Liver (tissue), 9 donors: ENCODE results near the gene ZNF777. TPM values are rescaled to one million over a fixed set of nuclear protein-coding genes. Genes with fewer than 3 reads are reported as not detected.

Experiments
- DNase-seq: peaks from one replicate; pipeline ENCODE4 v3.0.0-alpha.2; 2017; ENCODE audit warnings: low spot score
- H3K27ac ChIP-seq, 2 donors: one replicate each; pipeline ENCODE4 v1.7.0; 2013; ENCODE audit warnings: inconsistent platforms in 2 of 2, low read length in 2 of 2, control low read depth in 1 of 2, low read depth in 1 of 2, mild to moderate bottlenecking in 1 of 2
- H3K27me3 ChIP-seq, 4 donors: one replicate each; pipeline versions ENCODE4 v1.6.1 to v1.7.0; 2013; ENCODE audit warnings: low read length in 3 of 4, inconsistent platforms in 1 of 4, mild to moderate bottlenecking in 1 of 4, moderate library complexity in 1 of 4; ENCODE audit not compliant: control insufficient read depth in 4 of 4, insufficient read depth in 4 of 4
- H3K36me3 ChIP-seq, 4 donors: one replicate each; pipeline versions ENCODE4 v1.6.1 to v1.7.0; 2013; ENCODE audit warnings: low read length in 3 of 4, mild to moderate bottlenecking in 3 of 4, low read depth in 1 of 4, moderate library complexity in 1 of 4; ENCODE audit not compliant: control insufficient read depth in 4 of 4, insufficient read depth in 3 of 4
- H3K4me1 ChIP-seq, 4 donors: one replicate each; pipeline versions ENCODE4 v1.6.1 to v1.7.0; 2013; ENCODE audit warnings: low read length in 3 of 4, mild to moderate bottlenecking in 3 of 4, moderate library complexity in 1 of 4; ENCODE audit not compliant: control insufficient read depth in 4 of 4, insufficient read depth in 4 of 4
- H3K4me3 ChIP-seq, 3 donors: one replicate each; pipeline versions ENCODE4 v1.6.1 to v1.7.0; 2013; ENCODE audit warnings: low read length in 3 of 3, control low read depth in 1 of 3, low read depth in 1 of 3, mild to moderate bottlenecking in 1 of 3
- H3K9ac ChIP-seq, 2 donors: one replicate each; pipeline ENCODE4 v1.7.0; 2013; ENCODE audit warnings: low read length in 2 of 2, mild to moderate bottlenecking in 2 of 2, moderate library complexity in 2 of 2, control low read depth in 1 of 2, low read depth in 1 of 2
- H3K9me3 ChIP-seq, 4 donors: one replicate each; pipeline versions ENCODE4 v1.6.1 to v1.7.0; 2013; ENCODE audit warnings: low read length in 3 of 4; ENCODE audit not compliant: control insufficient read depth in 4 of 4
- CTCF ChIP-seq: fragments of 150-350 bp; IDR thresholded peaks from 2 replicates; pipeline ENCODE4 v1.5.1; 2017; ENCODE audit warnings: improper control_type of control experiment, low read depth, low read length; ENCODE audit not compliant: missing input control
- EGR1 ChIP-seq, 2 donors: IDR thresholded peaks; 2 replicates each; pipeline ENCODE4 v1.6.1; 2016 to 2018; ENCODE audit warnings: antibody characterized with exemption in 2 of 2, low read depth in 2 of 2
- FOXA1 ChIP-seq: IDR thresholded peaks from 2 replicates; pipeline ENCODE4 v1.6.1; 2016; ENCODE audit warnings: antibody characterized with exemption
- FOXA2 ChIP-seq: IDR thresholded peaks from 2 replicates; pipeline ENCODE4 v1.6.1; 2016; ENCODE audit warnings: antibody characterized with exemption
- GABPA ChIP-seq, 2 donors: IDR thresholded peaks in 1 of 2; conservative IDR thresholded peaks in 1 of 2; 2 replicates each; pipeline ENCODE4 v1.6.1; 2016; ENCODE audit warnings: antibody characterized with exemption in 2 of 2, mild to moderate bottlenecking in 1 of 2, moderate library complexity in 1 of 2
- HNF4A ChIP-seq, 2 donors: conservative IDR thresholded peaks; 2 replicates each; pipeline ENCODE4 v1.6.1; 2016; ENCODE audit warnings: antibody characterized with exemption in 2 of 2, mild to moderate bottlenecking in 2 of 2
- MAX ChIP-seq: IDR thresholded peaks from 2 replicates; pipeline ENCODE4 v1.6.1; 2016; ENCODE audit warnings: antibody characterized with exemption
- NR2F2 ChIP-seq: IDR thresholded peaks from 2 replicates; pipeline ENCODE4 v1.6.1; 2016; ENCODE audit warnings: antibody characterized with exemption
- RAD21 ChIP-seq, 2 donors: IDR thresholded peaks; 2 replicates each; pipeline ENCODE4 v1.6.1; 2016; ENCODE audit warnings: antibody characterized with exemption in 2 of 2, mild to moderate bottlenecking in 2 of 2
- REST ChIP-seq: IDR thresholded peaks from 2 replicates; pipeline ENCODE4 v1.6.1; 2016; ENCODE audit warnings: antibody characterized with exemption, mild to moderate bottlenecking
- RXRA ChIP-seq, 2 donors: IDR thresholded peaks; 2 replicates each; pipeline ENCODE4 v1.6.1; 2017 to 2018; ENCODE audit warnings: antibody characterized with exemption in 2 of 2, mild to moderate bottlenecking in 1 of 2
- SP1 ChIP-seq: IDR thresholded peaks from 2 replicates; pipeline ENCODE4 v1.6.1; 2018; ENCODE audit warnings: antibody characterized with exemption, mild to moderate bottlenecking
- TAF1 ChIP-seq: conservative IDR thresholded peaks from 2 replicates; pipeline ENCODE4 v1.6.1; 2016; ENCODE audit warnings: antibody characterized with exemption, mild to moderate bottlenecking
- YY1 ChIP-seq: IDR thresholded peaks from 2 replicates; pipeline ENCODE4 v1.6.1; 2016; ENCODE audit warnings: antibody characterized with exemption, mild to moderate bottlenecking
- ZBTB33 ChIP-seq: IDR thresholded peaks from 2 replicates; pipeline ENCODE4 v1.6.1; 2016; ENCODE audit warnings: antibody characterized with exemption
- WGBS: extraction: QIAGEN DNeasy Blood & Tissue Kit; methylation state at CpG from one replicate; pipeline ENCODE4 v1.1.7; 2013; 5-methylcytosine and 5-hydroxymethylcytosine counted together
- polyA plus RNA-seq, 2 donors: library from polyadenylated mRNA; stranded (reverse) in 1 of 2; unstranded in 1 of 2; fragments of 200-250 nt in 1 of 2; fragments of >200 nt in 1 of 2; fragmentation: Nextera tagmentation in 1 of 2; extraction: Ambion mirVana in 1 of 2; gene quantifications; one replicate each; pipeline versions ENCODE4 v1.2.1 to v1.2.3, GENCODE V29; 2013 to 2015
- total RNA-seq, 2 donors: library from RNA; depleted of rRNA; stranded (reverse); fragments of >200 nt; gene quantifications; one replicate each; pipeline ENCODE4 v1.2.3, GENCODE V29; 2014
- donor health status: healthy.
- donor health status: healthy.
- donor health status: healthy.
- donor health status: healthy.
- donor health status: healthy.

The ZNF777 gene
- total and polyA plus RNA-seq, 4 donors, result 0.22 to 5.7 (median 4.1) TPM

GRCh38 chr7:149422162-149422913, 38.5 kb downstream of the ZNF777 start:
- TF ChIP-seq RAD21 (IDR thresholded peaks at IDR 0.05) (peak; percentile 7 to 44), TAF1 (no peak), RXRA (IDR thresholded peaks at IDR 0.05) (no peak), EGR1 (IDR thresholded peaks at IDR 0.05; ENCODE audit: low read depth in 2 of 2) (no peak), CTCF (peak; percentile 88), SP1 (no peak), GABPA (IDR thresholded peaks at IDR 0.05 in 1 of 2, conservative IDR thresholded peaks at IDR 0.05 in 1 of 2) (no peak), HNF4A (conservative IDR thresholded peaks at IDR 0.05) (no peak), NR2F2 (no peak), FOXA1 (no peak), FOXA2 (no peak), ZBTB33 (no peak), REST (no peak)
- no peaks in the 10 kb centered on the region for H3K27me3 ChIP-seq
- no peaks in the 10 kb centered on the region for H3K9me3 ChIP-seq
- peaks cover 5 to 15% (median 10%) of the 10 kb centered on the region in 4 donors for H3K4me1 ChIP-seq
- H3K36me3 ChIP-seq, result no peaks in the 10 kb centered on the region
- DNase-seq, result peak; percentile 71
- peak overlapping the region in 1 of 2 donors; percentile 45 for H3K9ac ChIP-seq
- WGBS, result 2% methylated on average over 68 of the region's 68 CpGs
- H3K27ac ChIP-seq, result no peak overlapping the region
- peak overlapping the region; percentile 35 to 78 (median 59) for H3K4me3 ChIP-seq

GRCh38 chr7:149420006-149420405, 40.9 kb downstream of the ZNF777 start:
- Histone ChIP-seq H3K27me3 (no peaks in the 10 kb centered on the region), H3K9ac (no peak overlapping the region), H3K36me3 (no peaks in the 10 kb centered on the region), H3K4me3 (no peak overlapping the region), H3K4me1 (peaks cover 5 to 15% (median 10%) of the 10 kb centered on the region in 4 donors), H3K27ac (no peak overlapping the region), H3K9me3 (no peaks in the 10 kb centered on the region)
- DNase-seq, result no peak
- 89% methylated on average over 3 of the region's 3 CpGs for WGBS
- no peak for TF ChIP-seq HNF4A (conservative IDR thresholded peaks at IDR 0.05)
- no peak for TF ChIP-seq GABPA (IDR thresholded peaks at IDR 0.05 in 1 of 2, conservative IDR thresholded peaks at IDR 0.05 in 1 of 2)
- no peak for TF ChIP-seq FOXA2
- TF ChIP-seq YY1, result no peak
- TF ChIP-seq NR2F2, result no peak
- TF ChIP-seq CTCF, result no peak
- no peak for TF ChIP-seq MAX
- TF ChIP-seq ZBTB33, result no peak
- no peak for TF ChIP-seq EGR1 (IDR thresholded peaks at IDR 0.05; ENCODE audit: low read depth in 2 of 2)
- no peak for TF ChIP-seq TAF1
- TF ChIP-seq RAD21 (IDR thresholded peaks at IDR 0.05), result no peak
- no peak for TF ChIP-seq FOXA1
